ENCODE measurements around the gene PIEZO2. TPM values are rescaled to one million over a fixed set of nuclear protein-coding genes. Genes with fewer than 3 reads are reported as not detected.

The PIEZO2 gene
- polyA plus RNA-seq, 1 donor (not counting 4 experiments of a cell fraction or from before 2014, with no cell fraction given), result not detected

- H3K9me1 ChIP-seq (ENCODE audit: control insufficient read depth, extremely low read depth, insufficient read depth, low read length), result no peaks in the 10 kb centered on the region
- no peaks in the 10 kb centered on the region for H3K36me3 ChIP-seq (ENCODE audit: control insufficient read depth in 2 of 2, extremely low read depth in 1 of 2, insufficient read depth in 2 of 2, low read length in 2 of 2)
- H3K27me3 ChIP-seq (ENCODE audit: control insufficient read depth, extremely low read depth, insufficient read depth, low read length), result no peaks in the 10 kb centered on the region
- no peak overlapping the region for H2AFZ ChIP-seq (ENCODE audit: control insufficient read depth, low read length)
- H3K4me1 ChIP-seq (ENCODE audit: control insufficient read depth, extremely low read depth, insufficient read depth, low read length), result no peaks in the 10 kb centered on the region
- H3K4me3 ChIP-seq (ENCODE audit: control insufficient read depth in 2 of 3, extremely low read depth in 1 of 3, insufficient read depth in 2 of 3, low read depth in 1 of 3, low read length in 3 of 3), result no peak overlapping the region
- dilution Hi-C loops (cut with MboI; ENCODE audit: extremely low pct_ligation_motif_present, low sequenced_read_pairs), result no loop called here
- no peaks in the 10 kb centered on the region for H3K9me3 ChIP-seq (ENCODE audit: control insufficient read depth, low read depth, low read length)
- H4K20me1 ChIP-seq (ENCODE audit: control insufficient read depth, extremely low read depth, insufficient read depth, low read length), result no peaks in the 10 kb centered on the region
- no peak overlapping the region for H3K4me2 ChIP-seq (ENCODE audit: control insufficient read depth, extremely low read depth, insufficient read depth, low read depth, low read length)
- H3K27ac ChIP-seq (ENCODE audit: control insufficient read depth, insufficient read depth, low read length), result no peak overlapping the region
- FAIRE-seq, result no peak
- no peak overlapping the region for H3K9ac ChIP-seq (ENCODE audit: control insufficient read depth, extremely low read depth, insufficient read depth, low read length)
- DNase-seq (ENCODE audit: low read depth, low spot score), result no peak
- TF ChIP-seq CTCF (optimal IDR thresholded peaks at IDR 0.05 in 1 of 3, IDR thresholded peaks at IDR 0.05 in 1 of 3, conservative IDR thresholded peaks at IDR 0.05 in 1 of 3; ENCODE audit: extremely low read depth in 1 of 3, insufficient read depth in 2 of 3, low read length in 3 of 3) (no peak), EZH2 (IDR thresholded peaks at IDR 0.05; ENCODE audit: low read length) (no peak)
- no peaks in the 10 kb centered on the region for H3K79me2 ChIP-seq (ENCODE audit: control insufficient read depth, insufficient read depth, low read length)
Observed at GRCh38 chr18:10679557-10680270, 469.7 kb downstream of the PIEZO2 start.

DNA sequence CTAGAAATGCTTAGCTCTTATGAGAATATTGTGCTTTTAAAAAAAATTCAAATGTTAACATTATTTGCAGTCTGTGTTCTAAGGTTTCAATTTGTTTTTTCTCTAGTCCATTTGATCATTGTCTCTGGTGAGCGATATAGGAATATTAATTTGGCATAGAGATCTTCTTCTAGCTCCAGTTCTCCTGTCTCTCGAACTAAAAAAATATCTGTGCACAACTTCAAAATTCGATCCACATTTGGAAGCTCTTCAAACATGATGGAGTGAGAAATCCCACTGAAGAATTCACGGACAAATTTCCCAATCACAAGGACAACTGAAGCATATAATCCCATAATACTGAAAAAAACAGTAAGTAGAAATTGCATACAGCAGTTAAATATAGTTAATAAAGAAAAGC is 477.9 kb downstream of the PIEZO2 start:
- peaks cover 6% of the 10 kb centered on the region for H3K27me3 ChIP-seq (ENCODE audit: control insufficient read depth, extremely low read depth, insufficient read depth, low read length)

More for the DNA sequence above, 477.9 kb downstream of the PIEZO2 start:
- no peak for FAIRE-seq
- Histone ChIP-seq H3K9me3 (ENCODE audit: control insufficient read depth, low read depth, low read length) (no peaks in the 10 kb centered on the region), H3K4me3 (ENCODE audit: control insufficient read depth in 2 of 3, extremely low read depth in 1 of 3, insufficient read depth in 2 of 3, low read depth in 1 of 3, low read length in 3 of 3) (no peak overlapping the region), H3K79me2 (ENCODE audit: control insufficient read depth, insufficient read depth, low read length) (no peaks in the 10 kb centered on the region), H4K20me1 (ENCODE audit: control insufficient read depth, extremely low read depth, insufficient read depth, low read length) (no peaks in the 10 kb centered on the region), H3K9ac (ENCODE audit: control insufficient read depth, extremely low read depth, insufficient read depth, low read length) (no peak overlapping the region), H3K36me3 (ENCODE audit: control insufficient read depth in 2 of 2, extremely low read depth in 1 of 2, insufficient read depth in 2 of 2, low read length in 2 of 2) (no peaks in the 10 kb centered on the region), H3K4me1 (ENCODE audit: control insufficient read depth, extremely low read depth, insufficient read depth, low read length) (no peaks in the 10 kb centered on the region), H3K4me2 (ENCODE audit: control insufficient read depth, extremely low read depth, insufficient read depth, low read depth, low read length) (no peak overlapping the region), H2AFZ (ENCODE audit: control insufficient read depth, low read length) (no peak overlapping the region), H3K27ac (ENCODE audit: control insufficient read depth, insufficient read depth, low read length) (no peak overlapping the region), H3K9me1 (ENCODE audit: control insufficient read depth, extremely low read depth, insufficient read depth, low read length) (no peaks in the 10 kb centered on the region)
- no peak for TF ChIP-seq CTCF (optimal IDR thresholded peaks at IDR 0.05 in 1 of 3, IDR thresholded peaks at IDR 0.05 in 1 of 3, conservative IDR thresholded peaks at IDR 0.05 in 1 of 3; ENCODE audit: extremely low read depth in 1 of 3, insufficient read depth in 2 of 3, low read length in 3 of 3)
- no peak for TF ChIP-seq EZH2 (IDR thresholded peaks at IDR 0.05; ENCODE audit: low read length)
- DNase-seq (ENCODE audit: low read depth, low spot score), result no peak
- dilution Hi-C loops (cut with MboI; ENCODE audit: extremely low pct_ligation_motif_present, low sequenced_read_pairs), result no loop called here

Data from keratinocyte (primary cell).